ENCODE results near the gene MICAL2. TPM values are rescaled to one million over a fixed set of nuclear protein-coding genes. Genes with fewer than 3 reads are reported as not detected.

The MICAL2 gene
- total RNA-seq, 1 donor from 2014 or later = 237 TPM

- Histone ChIP-seq H3K4me1 (peaks cover 24 to 59% of the 10 kb centered on the region in 2 donors), H3K27ac (peak overlapping the region; percentile 98 to 99), H3K9me3 (no peaks in the 10 kb centered on the region), H3K36me3 (no peaks in the 10 kb centered on the region), H3K27me3 (no peaks in the 10 kb centered on the region), H3K4me3 (peak overlapping the region; percentile 46 to 69)
- intact Hi-C loops (cut with DNase I) = loop anchor here (2.0 kb wide), 3 partner anchors 41 to 149 kb away; no protein-coding TSS in a partner anchor
- TF ChIP-seq CTCF (IDR thresholded peaks at IDR 0.05) = peak; percentile 20 to 35 (median 27)
- peak in 1 of 2 donors; percentile 82 for DNase-seq (ENCODE audit: low spot score in 2 of 2)
Observed at GRCh38 chr11:12087075-12088004, 23.1 kb upstream of the MICAL2 start.

- intact Hi-C loops (cut with DNase I) = no loop called here
- H3K27ac ChIP-seq = peak overlapping the region; percentile 98 to 99
- H3K27me3 ChIP-seq = no peaks in the 10 kb centered on the region
- DNase-seq (ENCODE audit: low spot score in 2 of 2) = peak in 1 of 2 donors; percentile 85
- H3K36me3 ChIP-seq = no peaks in the 10 kb centered on the region
- peak; percentile 26 to 56 (median 53) for TF ChIP-seq CTCF (IDR thresholded peaks at IDR 0.05)
- peak overlapping the region; percentile 46 to 69 for H3K4me3 ChIP-seq
- no peaks in the 10 kb centered on the region for H3K9me3 ChIP-seq
- H3K4me1 ChIP-seq = peaks cover 24 to 66% of the 10 kb centered on the region in 2 donors
Observed at GRCh38 chr11:12088047-12088481, 22.3 kb upstream of the MICAL2 start.

- peak in 1 of 2 donors; percentile 67 for DNase-seq (ENCODE audit: low spot score in 2 of 2)
- peak overlapping the region; percentile 1 to 69 for H3K4me3 ChIP-seq
- no peaks in the 10 kb centered on the region for H3K27me3 ChIP-seq
- H3K36me3 ChIP-seq = no peaks in the 10 kb centered on the region
- no peaks in the 10 kb centered on the region for H3K9me3 ChIP-seq
- TF ChIP-seq CTCF (IDR thresholded peaks at IDR 0.05) = no peak
- H3K4me1 ChIP-seq = peaks cover 24 to 64% of the 10 kb centered on the region in 2 donors
- H3K27ac ChIP-seq = peak overlapping the region; percentile 98 to 99
- intact Hi-C loops (cut with DNase I) = no loop called here
Observed at GRCh38 chr11:12088531-12088930, 21.9 kb upstream of the MICAL2 start.

- DNase-seq (ENCODE audit: low spot score in 2 of 2) = peak in 1 of 2 donors; percentile 59
- Histone ChIP-seq H3K36me3 (no peaks in the 10 kb centered on the region), H3K27ac (peak overlapping the region; percentile 98 to 99), H3K4me3 (peak overlapping the region; percentile 1 to 69), H3K27me3 (no peaks in the 10 kb centered on the region), H3K9me3 (no peaks in the 10 kb centered on the region), H3K4me1 (peaks cover 24 to 61% of the 10 kb centered on the region in 2 donors)
- intact Hi-C loops (cut with DNase I) = no loop called here
- TF ChIP-seq CTCF (IDR thresholded peaks at IDR 0.05) = no peak
Observed at GRCh38 chr11:12089041-12089440, 21.3 kb upstream of the MICAL2 start.

GRCh38 chr11:12089473-12089872 lies 20.9 kb upstream of the MICAL2 start:
- peak in 1 of 2 donors; percentile 19 for DNase-seq (ENCODE audit: low spot score in 2 of 2)
- H3K36me3 ChIP-seq = no peaks in the 10 kb centered on the region
- peaks cover 24 to 61% of the 10 kb centered on the region in 2 donors for H3K4me1 ChIP-seq
- TF ChIP-seq CTCF (IDR thresholded peaks at IDR 0.05) = no peak
- H3K4me3 ChIP-seq = no peak overlapping the region
- peak overlapping the region; percentile 98 to 99 for H3K27ac ChIP-seq
- no peaks in the 10 kb centered on the region for H3K27me3 ChIP-seq
- intact Hi-C loops (cut with DNase I) = no loop called here
- H3K9me3 ChIP-seq = no peaks in the 10 kb centered on the region

Data from ascending aorta (tissue), 2 donors.